CD4-positive, alpha-beta T cell treated with Interleukin-17A for 1 hour (primary cell): ENCODE measurements around the gene PDE4B.
A peak's percentile ranks its signal among the peaks of the same experiment; 100 is the strongest.
"Not testable (repeated sequence)": the region's sequence is repeated elsewhere in the genome, so short reads cannot be mapped to it uniquely, and the experiment has no call there.

Source experiments
- DNase-seq: peaks from one replicate; pipeline ENCODE4 v3.0.0-alpha.2; 2020

Gene PDE4B

DNA sequence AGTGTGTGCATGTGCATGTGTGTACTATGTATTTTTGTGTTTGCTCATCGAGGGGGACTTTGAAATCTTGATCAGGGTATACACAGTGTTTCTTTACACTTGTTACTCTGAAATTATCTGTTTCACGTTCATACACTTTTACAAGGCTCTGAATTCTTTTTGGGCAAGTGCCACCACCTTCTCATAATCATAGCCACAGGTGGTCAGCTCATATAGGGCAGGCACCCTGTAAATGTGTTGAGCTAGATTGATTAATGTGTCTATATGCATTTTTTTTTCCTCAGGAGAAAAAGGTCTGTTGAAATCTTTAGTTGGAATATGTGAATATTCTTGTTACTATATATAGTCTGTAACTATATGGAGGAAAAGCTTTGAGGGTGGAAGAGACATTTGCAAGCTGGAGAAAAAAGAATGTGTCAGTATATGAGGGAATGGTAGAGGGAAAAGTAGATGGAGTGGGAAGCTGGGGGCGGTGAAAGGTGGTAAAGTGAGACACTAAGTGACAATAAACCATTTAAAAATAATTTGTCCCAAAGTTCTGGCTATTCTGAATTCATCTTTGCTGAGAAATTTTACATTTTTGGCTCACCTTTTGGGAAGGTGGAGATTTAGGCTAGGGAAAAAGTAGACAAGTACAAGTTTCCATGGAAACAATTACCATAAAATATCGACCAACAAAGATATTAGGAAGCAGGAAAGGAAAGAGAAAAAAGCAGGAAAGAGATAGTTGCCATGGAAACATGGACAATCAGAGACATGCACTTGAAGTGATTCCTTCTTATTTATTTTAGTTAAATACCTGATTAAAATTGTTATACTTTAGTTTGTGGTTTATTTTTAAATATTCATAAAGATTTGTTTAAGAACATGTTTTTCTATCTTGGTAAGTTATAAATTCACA is 277.5 kb downstream of the PDE4B start:
- no peak for DNase-seq

GRCh38 chr1:66073388-66073787 is 280.7 kb downstream of the PDE4B start:
- DNase-seq: no peak

GRCh38 chr1:66074147-66074546 is 281.5 kb downstream of the PDE4B start:
- DNase-seq: no peak

- DNase-seq: no peak
Observed at GRCh38 chr1:66078412-66078811, 285.7 kb downstream of the PDE4B start.

DNA sequence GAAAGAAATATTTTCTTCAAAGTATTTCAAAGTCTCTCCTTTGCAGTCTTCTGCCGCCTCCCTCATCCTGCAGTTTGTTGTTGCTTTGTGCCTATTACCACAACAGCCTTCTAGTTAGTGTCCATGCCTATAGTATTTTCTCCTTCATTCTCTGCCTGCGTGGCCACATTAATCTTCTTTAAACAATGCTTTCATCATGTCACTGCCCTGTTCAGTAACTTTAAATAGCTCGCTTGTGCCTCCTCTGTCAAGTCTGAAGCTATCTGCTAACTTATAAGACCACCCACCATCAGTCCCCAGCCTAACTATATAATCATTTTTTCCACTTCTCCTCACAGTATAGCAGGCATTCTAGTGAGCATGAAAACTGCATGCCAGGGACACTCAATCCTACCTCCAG is 290.3 kb downstream of the PDE4B start:
- no peak for DNase-seq

DNA sequence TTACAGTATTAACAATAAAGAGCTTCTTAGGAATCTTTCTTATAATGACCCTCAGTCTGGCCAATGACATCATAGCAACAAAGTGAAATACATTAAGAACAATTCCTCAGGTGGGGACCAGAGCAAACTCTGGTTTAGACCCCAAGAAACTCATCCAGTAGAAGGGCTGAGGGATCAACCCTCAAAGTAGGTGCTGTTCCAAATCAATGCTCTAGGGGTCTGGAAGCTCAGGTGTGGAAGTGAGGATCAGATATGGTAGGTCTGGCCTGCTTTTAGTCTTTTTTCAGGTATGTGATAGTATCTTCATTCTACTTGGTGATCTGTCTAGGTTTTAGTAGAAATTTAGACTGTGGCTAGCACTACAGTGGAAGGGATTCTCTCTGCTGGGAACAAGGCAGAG is 291.7 kb downstream of the PDE4B start:
- DNase-seq: no peak

DNA sequence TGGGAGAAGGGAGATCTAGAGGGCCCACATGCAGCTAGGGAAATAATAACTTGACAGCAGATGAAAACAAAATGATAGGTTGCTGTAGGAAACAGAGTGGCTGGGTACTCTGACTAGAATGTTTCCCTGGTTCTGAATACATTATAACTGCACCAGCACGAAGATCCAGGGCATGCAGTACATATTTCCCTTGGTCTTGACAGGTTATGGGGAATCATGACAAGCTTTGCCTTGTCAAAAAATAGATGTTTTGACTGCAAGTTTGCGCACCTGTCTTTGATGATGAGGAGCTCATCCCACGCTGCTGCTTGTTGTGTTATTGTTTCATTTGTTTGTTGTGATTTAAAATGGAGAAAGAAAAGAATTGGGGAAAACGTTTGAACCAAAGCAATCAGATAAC is 292.9 kb downstream of the PDE4B start:
- no peak for DNase-seq

GRCh38 chr1:66088787-66089186 is 296.1 kb downstream of the PDE4B start:
- DNase-seq: no peak

DNA sequence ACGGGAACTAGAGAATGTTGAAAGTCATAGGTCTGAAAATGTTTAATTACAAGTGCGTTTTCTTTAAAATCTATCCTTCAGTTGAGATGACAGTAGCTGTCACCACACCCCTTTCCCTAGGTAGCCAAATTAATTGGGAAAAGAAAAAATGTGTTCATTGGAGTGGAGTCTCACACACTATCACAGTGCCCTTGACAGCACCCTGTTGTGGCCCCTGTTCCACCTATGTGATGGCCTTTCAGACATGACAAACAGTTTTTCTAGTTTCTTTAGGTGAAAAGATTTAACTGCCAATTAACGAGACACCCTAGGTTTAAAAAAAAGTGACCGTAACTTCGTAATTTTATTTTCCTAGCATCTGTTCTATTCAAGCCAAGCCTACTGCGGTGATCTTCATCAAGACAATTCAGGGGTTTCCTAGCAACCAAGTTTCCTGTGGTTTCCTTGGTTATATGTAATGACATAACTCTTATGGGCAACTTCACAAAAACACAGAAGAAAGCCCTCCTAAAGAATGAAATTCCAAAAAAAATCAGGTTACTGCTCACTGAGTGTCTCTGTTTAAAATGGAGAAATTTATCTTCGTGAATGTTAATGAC is 298.3 kb downstream of the PDE4B start:
- DNase-seq: peak; percentile 27

DNA sequence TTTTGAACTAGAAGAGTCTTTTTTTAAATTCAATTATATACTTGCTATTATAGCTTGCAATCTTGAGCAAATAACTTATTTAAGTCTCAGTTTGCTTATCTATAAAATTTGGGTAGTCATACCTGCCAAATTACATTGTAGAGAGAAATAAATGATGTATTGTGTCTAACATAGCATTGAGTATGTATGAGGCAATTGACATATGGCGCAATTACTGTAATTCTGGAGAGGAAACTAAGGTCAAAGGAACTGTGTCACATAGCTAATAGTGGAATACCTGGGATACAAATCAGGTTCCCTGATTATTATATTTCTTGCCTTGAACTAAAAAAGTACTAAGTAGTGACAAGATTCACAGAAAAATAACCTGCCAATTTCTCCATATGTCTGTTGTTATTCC is 302.5 kb downstream of the PDE4B start:
- DNase-seq: no peak

DNA sequence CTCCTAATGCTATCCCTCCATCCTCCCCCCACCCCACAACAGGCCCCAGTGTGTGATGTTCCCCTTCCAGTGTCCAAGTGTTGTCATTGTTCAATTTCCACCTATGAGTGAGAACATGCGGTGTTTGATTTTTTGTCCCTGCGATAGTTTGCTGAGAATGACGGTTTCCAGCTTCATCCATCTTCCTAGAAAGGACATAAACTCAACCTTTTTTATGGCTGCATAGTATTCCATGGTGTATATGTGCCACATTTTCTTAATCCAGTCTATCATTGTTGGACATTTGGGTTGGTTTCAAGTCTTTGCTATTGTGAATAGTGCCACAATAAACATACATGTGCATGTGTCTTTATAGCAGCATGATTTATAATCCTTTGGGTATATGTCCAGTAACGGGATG is 308.3 kb downstream of the PDE4B start:
- DNase-seq: not testable (repeated sequence)

- DNase-seq: not testable (repeated sequence)
Observed at GRCh38 chr1:66104076-66104475, 311.4 kb downstream of the PDE4B start.

- DNase-seq: no peak
Observed at GRCh38 chr1:66108624-66109023, 315.9 kb downstream of the PDE4B start.

DNA sequence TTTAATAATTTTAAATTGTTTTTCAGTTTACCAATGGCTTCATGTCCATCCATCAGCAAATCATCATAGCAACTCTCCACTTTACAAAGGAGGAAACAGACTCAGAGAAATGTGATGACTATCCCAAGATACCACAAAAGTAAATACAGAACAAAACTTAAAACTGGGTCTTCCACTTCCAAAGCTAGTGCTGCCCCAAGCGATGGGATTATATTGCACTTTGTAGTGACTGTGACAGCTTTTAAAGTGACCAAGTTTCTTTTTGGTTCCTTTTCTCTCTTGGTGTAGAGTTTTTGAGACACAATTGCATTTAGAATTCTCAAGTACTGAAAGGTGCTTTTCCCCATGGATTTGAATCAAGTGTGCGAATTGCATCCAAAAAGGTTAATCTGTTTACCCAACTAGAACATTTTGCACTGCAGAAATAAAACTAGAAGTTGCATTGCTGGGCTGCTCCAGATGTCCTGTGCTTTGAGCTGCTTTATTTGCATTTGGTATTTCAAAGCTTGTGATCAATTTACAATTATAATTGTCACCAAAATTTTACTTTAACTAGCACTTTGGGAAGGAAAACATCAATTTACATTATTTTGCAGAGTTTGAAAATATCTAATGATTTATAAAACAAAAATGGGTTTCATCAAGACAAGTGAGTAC is 320.2 kb downstream of the PDE4B start:
- no peak for DNase-seq

- no peak for DNase-seq
Observed at GRCh38 chr1:66119148-66119547, 326.5 kb downstream of the PDE4B start.

- no peak for DNase-seq
Observed at GRCh38 chr1:66124670-66125069, 332.0 kb downstream of the PDE4B start.

DNA sequence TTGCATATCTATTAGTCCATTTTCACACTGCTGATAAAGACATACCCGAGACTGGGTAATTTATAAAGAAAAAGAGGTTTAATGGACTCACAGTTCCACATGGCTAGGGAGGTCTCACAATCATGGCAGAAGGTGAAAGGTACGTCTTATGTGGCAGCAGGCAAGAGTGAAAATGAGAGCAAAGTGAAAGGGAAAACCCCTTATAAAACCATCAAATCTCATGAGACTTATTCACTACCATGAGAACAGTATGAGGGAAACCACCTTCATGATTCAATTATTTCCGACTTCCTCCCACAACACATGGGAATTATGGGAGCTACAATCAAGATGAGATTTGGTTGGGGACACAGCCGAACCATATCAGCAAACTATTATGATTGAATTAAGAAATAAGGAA is 335.9 kb downstream of the PDE4B start:
- DNase-seq: not testable (repeated sequence)

GRCh38 chr1:66132324-66132723 is 339.6 kb downstream of the PDE4B start:
- no peak for DNase-seq

- no peak for DNase-seq
Observed at GRCh38 chr1:66134004-66134403, 341.3 kb downstream of the PDE4B start.

GRCh38 chr1:66135161-66135560 is 342.5 kb downstream of the PDE4B start:
- no peak for DNase-seq

DNA sequence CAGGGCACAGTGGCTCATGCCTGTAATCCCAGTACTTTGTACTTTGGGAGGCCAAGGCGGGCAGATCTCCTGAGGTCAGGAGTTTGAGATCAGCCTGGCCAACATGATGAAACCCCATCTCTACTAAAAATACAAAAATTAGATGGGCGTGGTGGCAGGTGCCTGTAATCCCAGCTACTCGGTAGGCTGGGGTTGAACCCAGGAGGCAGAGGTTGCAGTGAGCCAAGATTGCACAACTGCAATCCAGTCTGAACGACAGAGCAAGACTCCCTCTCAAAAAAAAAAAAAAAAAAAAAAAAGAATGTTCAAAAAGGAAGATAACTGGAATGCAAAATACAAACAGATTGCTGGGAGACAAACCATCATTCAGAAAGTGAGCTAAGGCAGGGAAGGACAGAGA is 343.7 kb downstream of the PDE4B start:
- not testable (repeated sequence) for DNase-seq

DNA sequence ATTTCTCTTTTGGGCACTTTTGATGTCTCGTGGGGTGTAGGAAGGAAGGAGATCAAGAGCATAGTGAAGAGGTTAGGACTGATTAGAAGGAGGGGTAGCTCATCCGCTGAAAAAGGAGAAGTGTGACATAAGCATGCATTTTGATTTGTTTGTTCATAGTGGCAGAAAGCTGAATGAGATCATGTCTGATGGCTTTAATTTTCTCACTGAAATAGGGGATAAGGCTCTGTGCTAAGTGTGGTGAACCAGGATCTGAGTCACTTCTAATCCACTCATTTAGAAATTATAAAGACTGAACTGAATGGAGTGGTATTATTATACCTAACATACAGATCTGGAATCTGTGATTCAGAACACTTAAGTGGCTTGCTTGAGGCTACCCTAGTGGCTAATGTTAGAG is 344.5 kb downstream of the PDE4B start:
- DNase-seq: no peak

DNA sequence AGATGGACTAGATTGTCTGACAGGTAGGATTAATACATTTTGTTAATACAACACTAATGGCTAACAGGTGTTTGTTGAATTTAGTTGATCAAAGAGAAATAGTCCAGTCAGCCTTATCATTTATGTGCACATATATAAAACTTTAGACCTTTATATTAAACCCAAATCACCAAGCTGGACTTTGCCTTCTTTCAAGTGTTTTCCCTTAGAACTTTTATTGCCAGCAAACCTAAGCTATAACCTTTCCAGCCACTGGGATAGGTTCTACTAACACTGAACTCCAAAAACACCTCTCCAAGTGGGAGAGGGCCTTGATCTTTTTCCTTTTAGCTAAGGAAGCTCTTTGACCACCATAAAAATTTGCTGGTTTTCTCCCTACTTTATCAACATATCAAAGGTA is 345.9 kb downstream of the PDE4B start:
- no peak for DNase-seq

DNA sequence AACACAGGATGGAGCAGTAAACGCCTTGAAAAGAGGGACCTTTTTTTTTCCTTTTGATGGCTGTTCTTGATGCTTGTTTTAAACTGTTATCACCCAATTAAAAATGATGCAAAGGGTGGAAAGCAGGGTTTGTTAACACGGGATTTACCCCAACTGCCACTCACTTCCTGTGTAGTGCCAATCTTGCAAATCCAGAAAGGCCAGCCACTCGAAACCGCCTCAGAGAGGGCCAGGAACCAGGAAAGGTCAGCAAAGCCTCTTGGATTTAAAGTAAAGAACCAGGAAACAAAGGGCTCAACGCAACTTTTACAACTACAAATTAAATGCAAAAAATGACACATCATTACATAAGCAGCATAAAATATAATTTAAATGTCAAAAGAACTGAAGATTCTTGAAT is 347.4 kb downstream of the PDE4B start:
- DNase-seq: no peak
